HEK293 (cell line): Measurements from ENCODE around the gene ST7.

Experiments used
- CTCF ChIA-PET: fragments of 350-600 bp; formaldehyde crosslinking; extraction: SDS; loops from one replicate; lab custom pipeline; 2021; ENCODE audit warnings: antibody characterized with exemption; lab: Yijun Ruan, JAX
- POLR2A ChIA-PET: fragments of 300-600 bp; formaldehyde crosslinking; extraction: SDS; loops from one replicate; lab custom pipeline; 2020; ENCODE audit warnings: antibody characterized with exemption, inconsistent platforms; lab: Yijun Ruan, JAX
- H3K27ac ChIP-seq: fragments of 200-500 bp; sonication (Bioruptor generic); 2 replicates; pipeline ENCODE4 v1.5.1; 2014; ENCODE audit warnings: low read depth, low read length, control low read depth, inconsistent platforms; ENCODE audit errors: extremely low read depth
- H3K36me3 ChIP-seq, 2 experiments: fragments of 200-500 bp in 1 of 2; sonication (Bioruptor generic) in 1 of 2; 1 replicate in 1 of 2; 2 replicates in 1 of 2; pipeline ENCODE4 v1.5.1; 2014 to 2017; ENCODE audit warnings: inconsistent platforms in 2 of 2, low read length in 2 of 2; ENCODE audit not compliant: control insufficient read depth in 2 of 2, insufficient read depth in 1 of 2
- H3K4me1 ChIP-seq: fragments of 200-500 bp; sonication (Bioruptor generic); 2 replicates; pipeline ENCODE4 v1.5.1; 2014; ENCODE audit warnings: mild to moderate bottlenecking, low read length, inconsistent platforms; ENCODE audit not compliant: control insufficient read depth, insufficient read depth
- H3K4me3 ChIP-seq: 2 replicates; pipeline ENCODE4 v1.5.1; 2011; ENCODE audit warnings: low read depth, mild to moderate bottlenecking, control low read depth, low read length, moderate library complexity
- H3K9me3 ChIP-seq: fragments of 200-500 bp; sonication (Bioruptor generic); 2 replicates; pipeline ENCODE4 v1.5.1; 2014; ENCODE audit warnings: low read depth, low read length, inconsistent platforms; ENCODE audit not compliant: control insufficient read depth, insufficient read depth
- KLF1 ChIP-seq: fragments of 450-650 bp; formaldehyde crosslinking; IDR thresholded peaks from 2 replicates; pipeline ENCODE4 v1.5.1; 2016; ENCODE audit warnings: missing biosample characterization, missing genetic modification characterization
- KLF17 ChIP-seq: fragments of 450-650 bp; formaldehyde crosslinking; IDR thresholded peaks from 2 replicates; pipeline ENCODE4 v1.5.1; 2016; ENCODE audit warnings: missing biosample characterization, missing genetic modification characterization
- MZF1 ChIP-seq: fragments of 450-650 bp; formaldehyde crosslinking; IDR thresholded peaks from 2 replicates; pipeline ENCODE4 v1.5.1; 2017; ENCODE audit warnings: missing biosample characterization, missing genetic modification characterization, borderline replicate concordance
- PRDM10 ChIP-seq: fragments of 450-650 bp; formaldehyde crosslinking; IDR thresholded peaks from 2 replicates; pipeline ENCODE4 v1.5.1; 2016; ENCODE audit warnings: missing biosample characterization, missing genetic modification characterization
- RBAK ChIP-seq: fragments of 450-650 bp; formaldehyde crosslinking; IDR thresholded peaks from 2 replicates; pipeline ENCODE4 v1.5.1; 2016; ENCODE audit warnings: missing biosample characterization, missing genetic modification characterization
- SCRT2 ChIP-seq: fragments of 450-650 bp; formaldehyde crosslinking; IDR thresholded peaks from 2 replicates; pipeline ENCODE4 v1.5.1; 2016; ENCODE audit warnings: missing biosample characterization, missing genetic modification characterization
- SP7 ChIP-seq: fragments of 450-650 bp; formaldehyde crosslinking; IDR thresholded peaks from 2 replicates; pipeline ENCODE4 v1.5.1; 2016; ENCODE audit warnings: missing biosample characterization, missing genetic modification characterization
- WT1 ChIP-seq: fragments of 450-650 bp; formaldehyde crosslinking; IDR thresholded peaks from 2 replicates; pipeline ENCODE4 v1.5.1; 2016; ENCODE audit warnings: missing biosample characterization, missing genetic modification characterization
- ZBTB1 ChIP-seq: fragments of 450-650 bp; formaldehyde crosslinking; IDR thresholded peaks from 2 replicates; pipeline ENCODE4 v1.5.1; 2016; ENCODE audit warnings: missing biosample characterization, missing genetic modification characterization
- ZBTB49 ChIP-seq: fragments of 450-650 bp; formaldehyde crosslinking; IDR thresholded peaks from 2 replicates; pipeline ENCODE4 v1.5.1; 2016; ENCODE audit warnings: missing biosample characterization, missing genetic modification characterization, low read depth
- ZBTB6 ChIP-seq: fragments of 450-650 bp; formaldehyde crosslinking; IDR thresholded peaks from 2 replicates; pipeline ENCODE4 v1.5.1; 2017; ENCODE audit warnings: missing biosample characterization, missing genetic modification characterization
- ZNF10 ChIP-seq: fragments of 450-650 bp; formaldehyde crosslinking; IDR thresholded peaks from 2 replicates; pipeline ENCODE4 v1.5.1; 2017; ENCODE audit warnings: missing biosample characterization, missing genetic modification characterization
- ZNF169 ChIP-seq: fragments of 450-650 bp; formaldehyde crosslinking; IDR thresholded peaks from 2 replicates; pipeline ENCODE4 v1.5.1; 2016; ENCODE audit warnings: missing biosample characterization, missing genetic modification characterization
- ZNF221 ChIP-seq: fragments of 450-650 bp; formaldehyde crosslinking; IDR thresholded peaks from 2 replicates; pipeline ENCODE4 v1.5.1; 2017; ENCODE audit warnings: missing biosample characterization, missing genetic modification characterization, borderline replicate concordance
- ZNF280D ChIP-seq: fragments of 450-650 bp; formaldehyde crosslinking; IDR thresholded peaks from 2 replicates; pipeline ENCODE4 v1.5.1; 2016; ENCODE audit warnings: missing biosample characterization, missing genetic modification characterization
- ZNF585B ChIP-seq: fragments of 450-650 bp; formaldehyde crosslinking; IDR thresholded peaks from 2 replicates; pipeline ENCODE4 v1.5.1; 2016; ENCODE audit warnings: missing biosample characterization, missing genetic modification characterization
- ZNF777 ChIP-seq: fragments of 450-650 bp; formaldehyde crosslinking; IDR thresholded peaks from 2 replicates; pipeline ENCODE4 v1.5.1; 2017; ENCODE audit warnings: missing biosample characterization, missing genetic modification characterization, borderline replicate concordance
- ZNF830 ChIP-seq: fragments of 450-650 bp; IDR thresholded peaks from 2 replicates; pipeline ENCODE4 v1.5.0; 2018; ENCODE audit warnings: missing biosample characterization, missing genetic modification characterization, low read depth, mild to moderate bottlenecking, moderate library complexity
- ZNF837 ChIP-seq: fragments of 450-650 bp; formaldehyde crosslinking; IDR thresholded peaks from 2 replicates; pipeline ENCODE4 v1.5.1; 2016; ENCODE audit warnings: missing biosample characterization, missing genetic modification characterization

The ST7 gene

GRCh38 chr7:117210397-117210796 is 257.1 kb downstream of the ST7 start:
- ChIA-PET CTCF (interaction anchor here (1.2 kb wide), 1 partner anchor 225 kb away, joined by 3 read pairs; no protein-coding TSS in a partner anchor), POLR2A (no interaction called here)
- TF ChIP-seq SCRT2 (0 out of 2 replicates have a peak, but pooled peaks have one; percentile 9), ZBTB49 (tag by site-specific recombination) (no peak)
- Histone ChIP-seq H3K4me1 (no peaks in the 10 kb centered on the region), H3K27ac (no peak overlapping the region), H3K9me3 (no peaks in the 10 kb centered on the region), H3K4me3 (no peak overlapping the region), H3K36me3 (peaks cover 0 to 5% of the 10 kb centered on the region in 2 experiments; a peak in 1 of 3 replicates)

GRCh38 chr7:117210908-117211307 is 257.6 kb downstream of the ST7 start:
- Histone ChIP-seq H3K27ac (no peak overlapping the region), H3K36me3 (peaks cover 0 to 5% of the 10 kb centered on the region in 2 experiments; a peak in 1 of 3 replicates), H3K4me3 (no peak overlapping the region), H3K9me3 (no peaks in the 10 kb centered on the region), H3K4me1 (no peaks in the 10 kb centered on the region)
- ChIA-PET CTCF (interaction anchor here (0.7 to 1.2 kb wide), 2 partner anchors 165 to 225 kb away, joined by 3 read pairs; no protein-coding TSS in a partner anchor), POLR2A (no interaction called here)
- TF ChIP-seq ZNF10 (tag by site-specific recombination) = no peak
- peak; percentile 40; the same call in 1 of the 2 replicates for TF ChIP-seq KLF1 (tag by site-specific recombination)
- peak; percentile 89 for TF ChIP-seq WT1 (tag by site-specific recombination)
- peak; percentile 64; the same call in 1 of the 2 replicates for TF ChIP-seq MZF1 (tag by site-specific recombination)
- TF ChIP-seq ZNF830 (tag by site-specific recombination) = no peak
- TF ChIP-seq KLF17 (tag by site-specific recombination) = peak; percentile 67; the same call in 1 of the 2 replicates
- TF ChIP-seq ZNF777 (tag by site-specific recombination) = no peak
- no peak for TF ChIP-seq RBAK
- peak; percentile 77 for TF ChIP-seq PRDM10
- TF ChIP-seq ZBTB1 (tag by site-specific recombination) = no peak

GRCh38 chr7:117211614-117212013 is 258.3 kb downstream of the ST7 start:
- CTCF ChIA-PET = interaction anchor here (1.2 kb wide), 1 partner anchor 226 kb away, joined by 3 read pairs; no protein-coding TSS in a partner anchor
- POLR2A ChIA-PET = no interaction called here
- Histone ChIP-seq H3K36me3 (peaks cover 0 to 5% of the 10 kb centered on the region in 2 experiments; a peak in 1 of 3 replicates), H3K27ac (no peak overlapping the region), H3K4me1 (no peaks in the 10 kb centered on the region), H3K9me3 (no peaks in the 10 kb centered on the region), H3K4me3 (no peak overlapping the region)
- TF ChIP-seq ZNF280D (tag by site-specific recombination) (no peak), ZNF169 (tag by site-specific recombination) (no peak), ZNF837 (tag by site-specific recombination) (no peak), ZNF585B (tag by site-specific recombination) (no peak), SP7 (tag by site-specific recombination) (no peak), ZNF221 (tag by site-specific recombination) (no peak), ZBTB6 (tag by site-specific recombination) (no peak)
